ENCODE results near the gene NR3C2. TPM values are rescaled to one million over a fixed set of nuclear protein-coding genes. Genes with fewer than 3 reads are reported as not detected.

The NR3C2 gene
- total and polyA plus RNA-seq, 7 donors: 0.70 to 17.9 (median 7.5) TPM

GRCh38 chr4:148076964-148077363 lies 365.2 kb downstream of the NR3C2 start:
- peaks cover 3 to 46% of the 10 kb centered on the region in 2 donors for H3K36me3 ChIP-seq (ENCODE audit: insufficient read depth in 1 of 2, low read depth in 1 of 2)
- WGBS, 3 donors: 41 to 69% (median 43%) methylated on average over 5 of the region's 5 CpGs

DNA sequence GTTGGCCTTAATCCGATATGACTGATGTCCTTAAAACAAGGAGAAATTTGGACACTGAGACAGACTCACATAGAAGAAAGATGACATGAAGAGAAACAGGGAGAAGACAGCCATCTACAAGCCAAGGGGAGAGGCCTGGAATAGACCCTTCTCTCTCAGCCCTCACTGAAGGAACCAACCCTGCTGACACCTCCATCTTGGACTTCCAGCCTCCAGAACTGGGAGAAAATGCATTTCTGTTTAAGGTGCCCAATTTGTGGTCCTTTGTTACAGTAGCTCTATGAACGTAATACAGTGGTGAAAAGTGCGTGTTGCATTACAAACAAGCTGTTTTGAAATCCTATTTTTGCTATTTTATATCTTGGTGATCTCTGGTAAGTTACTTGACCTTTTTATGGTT lies 366.8 kb downstream of the NR3C2 start:
- ATAC-seq (no peak), DNase-seq (no peak)
- Histone ChIP-seq H3K9me3 (no peaks in the 10 kb centered on the region), H3K4me1 (peaks cover 45% of the 10 kb centered on the region), H3K27me3 (ENCODE audit: insufficient read depth in 3 of 3, low read length in 2 of 3) (no peaks in the 10 kb centered on the region), H3K36me3 (ENCODE audit: insufficient read depth in 1 of 2, low read depth in 1 of 2) (peaks cover 3 to 35% of the 10 kb centered on the region in 2 donors), H3K27ac (no peak overlapping the region), H3K4me3 (no peak overlapping the region)
- 89 to 99% (median 97%) methylated on average over 3 of the region's 3 CpGs for WGBS, 3 donors
- intact Hi-C loops (cut with DNase I): no loop called here
- TF ChIP-seq, protein P1, sequence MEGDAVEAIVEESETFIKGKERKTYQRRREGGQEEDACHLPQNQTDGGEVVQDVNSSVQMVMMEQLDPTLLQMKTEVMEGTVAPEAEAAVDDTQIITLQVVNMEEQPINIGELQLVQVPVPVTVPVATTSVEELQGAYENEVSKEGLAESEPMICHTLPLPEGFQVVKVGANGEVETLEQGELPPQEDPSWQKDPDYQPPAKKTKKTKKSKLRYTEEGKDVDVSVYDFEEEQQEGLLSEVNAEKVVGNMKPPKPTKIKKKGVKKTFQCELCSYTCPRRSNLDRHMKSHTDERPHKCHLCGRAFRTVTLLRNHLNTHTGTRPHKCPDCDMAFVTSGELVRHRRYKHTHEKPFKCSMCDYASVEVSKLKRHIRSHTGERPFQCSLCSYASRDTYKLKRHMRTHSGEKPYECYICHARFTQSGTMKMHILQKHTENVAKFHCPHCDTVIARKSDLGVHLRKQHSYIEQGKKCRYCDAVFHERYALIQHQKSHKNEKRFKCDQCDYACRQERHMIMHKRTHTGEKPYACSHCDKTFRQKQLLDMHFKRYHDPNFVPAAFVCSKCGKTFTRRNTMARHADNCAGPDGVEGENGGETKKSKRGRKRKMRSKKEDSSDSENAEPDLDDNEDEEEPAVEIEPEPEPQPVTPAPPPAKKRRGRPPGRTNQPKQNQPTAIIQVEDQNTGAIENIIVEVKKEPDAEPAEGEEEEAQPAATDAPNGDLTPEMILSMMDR (IDR thresholded peaks at IDR 0.05): no peak

More at GRCh38 chr4:148076964-148077363, 365.2 kb downstream of the NR3C2 start:
- Histone ChIP-seq H3K4me3 (no peak overlapping the region), H3K27ac (no peak overlapping the region), H3K9me3 (no peaks in the 10 kb centered on the region), H3K4me1 (peaks cover 38% of the 10 kb centered on the region), H3K27me3 (ENCODE audit: insufficient read depth in 3 of 3, low read length in 2 of 3) (no peaks in the 10 kb centered on the region)
- TF ChIP-seq, protein P1 (IDR thresholded peaks at IDR 0.05): no peak
- intact Hi-C loops (cut with DNase I): no loop called here
- peak in 3 of 4 donors; percentile 50 to 57 (median 57) for ATAC-seq
- no peak for DNase-seq

GRCh38 chr4:148074462-148074861 lies 367.8 kb downstream of the NR3C2 start:
- intact Hi-C loops (cut with DNase I): no loop called here
- 54 to 62% (median 58%) methylated on average over 5 of the region's 5 CpGs for WGBS, 3 donors
- Histone ChIP-seq H3K9me3 (no peaks in the 10 kb centered on the region), H3K27ac (peak overlapping the region; percentile 46), H3K4me3 (no peak overlapping the region), H3K36me3 (ENCODE audit: insufficient read depth in 1 of 2, low read depth in 1 of 2) (peaks cover 3 to 25% of the 10 kb centered on the region in 2 donors), H3K4me1 (peaks cover 55% of the 10 kb centered on the region), H3K27me3 (ENCODE audit: insufficient read depth in 3 of 3, low read length in 2 of 3) (no peaks in the 10 kb centered on the region)
- TF ChIP-seq, protein P1 (IDR thresholded peaks at IDR 0.05): no peak
- DNase-seq: no peak
- ATAC-seq: peak in 3 of 4 donors; percentile 32 to 35 (median 33)

- ATAC-seq: peak; percentile 19 to 74 (median 66)
- 70 to 79% (median 71%) methylated on average over 6 of the region's 6 CpGs for WGBS, 3 donors
- peaks cover 3 to 19% of the 10 kb centered on the region in 2 donors for H3K36me3 ChIP-seq (ENCODE audit: insufficient read depth in 1 of 2, low read depth in 1 of 2)
- intact Hi-C loops (cut with DNase I): no loop called here
- no peak overlapping the region for H3K27ac ChIP-seq
- H3K4me1 ChIP-seq: peaks cover 57% of the 10 kb centered on the region
- no peak for DNase-seq
- no peaks in the 10 kb centered on the region for H3K9me3 ChIP-seq
- H3K4me3 ChIP-seq: no peak overlapping the region
- TF ChIP-seq, protein P1 (IDR thresholded peaks at IDR 0.05): no peak
- H3K27me3 ChIP-seq (ENCODE audit: insufficient read depth in 3 of 3, low read length in 2 of 3): no peaks in the 10 kb centered on the region
These were observed 368.9 kb downstream of the NR3C2 start for GRCh38 chr4:148073349-148073748.

DNA sequence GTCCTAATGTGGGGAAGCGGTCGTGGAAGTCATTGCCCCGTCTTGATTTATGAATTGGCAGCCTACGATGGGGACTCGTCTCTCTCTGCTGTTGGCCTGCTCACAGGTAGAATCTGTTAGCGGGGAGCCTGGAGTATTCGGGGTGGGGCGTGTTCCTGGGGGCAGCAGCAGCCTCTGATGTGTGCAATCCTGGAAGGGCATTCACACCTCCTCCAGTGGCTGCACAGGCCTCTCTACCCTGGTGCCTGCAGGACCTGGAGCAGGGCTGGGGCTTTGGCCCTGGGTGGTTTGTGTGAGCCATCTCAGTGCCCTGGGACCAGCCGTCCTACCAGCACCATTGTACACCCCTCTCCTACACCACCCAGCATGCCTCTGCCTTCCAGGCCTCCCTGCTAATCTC lies 369.4 kb downstream of the NR3C2 start:
- peaks cover 3 to 19% of the 10 kb centered on the region in 2 donors for H3K36me3 ChIP-seq (ENCODE audit: insufficient read depth in 1 of 2, low read depth in 1 of 2)
- WGBS, 3 donors: 71 to 94% (median 73%) methylated on average over 9 of the region's 9 CpGs

More for the DNA sequence above, 369.4 kb downstream of the NR3C2 start:
- Histone ChIP-seq H3K4me3 (no peak overlapping the region), H3K27me3 (ENCODE audit: insufficient read depth in 3 of 3, low read length in 2 of 3) (no peaks in the 10 kb centered on the region), H3K27ac (no peak overlapping the region), H3K4me1 (peaks cover 62% of the 10 kb centered on the region), H3K9me3 (no peaks in the 10 kb centered on the region)
- intact Hi-C loops (cut with DNase I): no loop called here
- TF ChIP-seq, protein P1 (IDR thresholded peaks at IDR 0.05): no peak
- DNase-seq (no peak), ATAC-seq (peak in 2 of 4 donors; percentile 1)
